ENCODE results near the gene C2orf69. TPM values are rescaled to one million over a fixed set of nuclear protein-coding genes. Genes with fewer than 3 reads are reported as not detected.

Gene C2orf69
- total and polyA plus RNA-seq, 2 of the 8 experiments (the other 6 are each of a cell fraction or from before 2014, with no cell fraction given) = 3.9 to 32.0 TPM

GRCh38 chr2:199936554-199936953 lies 25.5 kb downstream of the C2orf69 start:
- no peak for FAIRE-seq
- 91% methylated on average over 2 of the region's 2 CpGs; no CpG with 5 or more reads in 1 of the 2 experiments for WGBS, 2 experiments (ENCODE audit: extremely low coverage in 1 of 2, insufficient coverage in 1 of 2, insufficient read length in 1 of 2, insufficient replicate concordance in 2 of 2, low coverage in 1 of 2, low lambda C conversion rate in 2 of 2, missing lambda C conversion rate in 1 of 2)
- Histone ChIP-seq H3K4me3 (ENCODE audit: extremely low read depth in 1 of 4, insufficient read depth in 2 of 4, low read depth in 3 of 4, low read length in 4 of 4) (no peak overlapping the region), H3K27me3 (replicated peaks in 1 of 4; ENCODE audit: control insufficient read depth in 3 of 4, extremely low read depth in 1 of 4, insufficient read depth in 3 of 4, low read length in 3 of 4) (no peaks in the 10 kb centered on the region), H2BK15ac (ENCODE audit: low read length) (no peak overlapping the region), H3K14ac (ENCODE audit: insufficient read length) (no peak overlapping the region), H3K4me2 (ENCODE audit: insufficient read depth in 1 of 2, low read depth in 2 of 2, low read length in 2 of 2) (no peak overlapping the region), H3K79me2 (ENCODE audit: control insufficient read depth in 1 of 2, insufficient read depth in 2 of 2, low read length in 2 of 2) (no peaks in the 10 kb centered on the region), H3K18ac (ENCODE audit: extremely low read depth, low read length) (no peak overlapping the region), H3K23ac (ENCODE audit: insufficient read length) (no peak overlapping the region), H4K8ac (ENCODE audit: extremely low read depth, insufficient read depth, low read length) (no peak overlapping the region), H2AK5ac (ENCODE audit: low read depth, low read length) (no peak overlapping the region), H2AFZ (ENCODE audit: low read length) (no peak overlapping the region), H2BK20ac (ENCODE audit: low read length) (no peak overlapping the region), H4K5ac (ENCODE audit: insufficient read length, low read depth, low read length) (no peak overlapping the region), H3K4ac (replicated peaks; ENCODE audit: insufficient read length, low read depth, low read length) (no peak overlapping the region), H3K36me3 (ENCODE audit: control insufficient read depth in 2 of 4, insufficient read depth in 4 of 4, low read length in 3 of 4) (peaks cover 4 to 64% (median 21%) of the 10 kb centered on the region in 4 experiments), H4K20me1 (replicated peaks in 1 of 2; ENCODE audit: control insufficient read depth in 1 of 2, insufficient read depth in 2 of 2, low read length in 2 of 2) (no peaks in the 10 kb centered on the region), H4K91ac (replicated peaks; ENCODE audit: insufficient read length, low read length) (no peak overlapping the region), H3K23me2 (ENCODE audit: low read depth, low read length) (no peaks in the 10 kb centered on the region; the same call in 1 of the 2 replicates), H2BK5ac (ENCODE audit: low read depth, low read length) (no peak overlapping the region), H2BK12ac (ENCODE audit: low read depth, low read length) (no peak overlapping the region), H3K9ac (replicated peaks in 1 of 4; ENCODE audit: extremely low read depth in 1 of 4, low read depth in 3 of 4, low read length in 3 of 4) (no peak overlapping the region), H3K9me3 (ENCODE audit: insufficient read depth in 2 of 2, low read depth in 1 of 2, low read length in 1 of 2) (no peaks in the 10 kb centered on the region), H2BK120ac (replicated peaks; ENCODE audit: low read depth, low read length) (no peak overlapping the region), H3K27ac (ENCODE audit: low read depth, low read length) (no peak overlapping the region), H3K4me1 (replicated peaks in 1 of 4; ENCODE audit: control insufficient read depth in 3 of 4, insufficient read depth in 4 of 4, low read length in 3 of 4) (no peaks in the 10 kb centered on the region), H3K56ac (replicated peaks; ENCODE audit: insufficient read length, low read depth, low read length) (no peak overlapping the region), H3K79me1 (ENCODE audit: low read depth, low read length) (no peaks in the 10 kb centered on the region; the same call in 1 of the 2 replicates)
- POLR2A ChIA-PET (ENCODE audit: partially characterized antibody) = interaction anchor here (1.8 kb wide), 1 partner anchor 21 kb away, joined by 4 read pairs; no protein-coding TSS in a partner anchor
- DNase-seq (ENCODE audit: low read depth in 1 of 2, low spot score in 2 of 2) = no peak
- CTCF ChIA-PET (ENCODE audit: partially characterized antibody) = no interaction called here
- no peak for TF ChIP-seq RBBP5 (IDR thresholded peaks at IDR 0.05; ENCODE audit: borderline replicate concordance, low read depth, low read length)
- TF ChIP-seq ASH2L (IDR thresholded peaks at IDR 0.05; ENCODE audit: low read length) = no peak
- no peak for TF ChIP-seq HDAC2 (IDR thresholded peaks at IDR 0.05; ENCODE audit: borderline replicate concordance in 1 of 2, low read depth in 2 of 2, low read length in 2 of 2)
- no peak for TF ChIP-seq SP4 (IDR thresholded peaks at IDR 0.05; ENCODE audit: low read length)
- TF ChIP-seq TBP (IDR thresholded peaks at IDR 0.05; ENCODE audit: low read depth, low read length) = no peak

All from H1 (cell line).